Mesothelial cell of epicardium (in vitro differentiated cells): ENCODE measurements around the gene VPS35. TPM values are rescaled to one million over a fixed set of nuclear protein-coding genes. Genes with fewer than 3 reads are reported as not detected.
"Not testable (repeated sequence)": the region's sequence is repeated elsewhere in the genome, so short reads cannot be mapped to it uniquely, and the experiment has no call there.

Experiments used
- DNase-seq, 2 experiments: peaks; one replicate each; pipeline ENCODE4 v3.0.0; 2021; ENCODE audit warnings: low spot score in 2 of 2; ENCODE audit not compliant: unreplicated experiment in 2 of 2
- H3K27ac Mint-ChIP-seq: 2 replicates; pipeline ENCODE4 v1.8.0; 2021; ENCODE audit warnings: mixed read lengths
- H3K27me3 Mint-ChIP-seq: 2 replicates; pipeline ENCODE4 v1.8.0; 2021; ENCODE audit warnings: low read depth, mixed read lengths
- H3K36me3 Mint-ChIP-seq: 2 replicates; pipeline ENCODE4 v1.8.0; 2021; ENCODE audit warnings: mixed read lengths
- H3K4me1 Mint-ChIP-seq: 2 replicates; pipeline ENCODE4 v1.8.0; 2021; ENCODE audit warnings: mixed read lengths
- H3K4me3 Mint-ChIP-seq: 2 replicates; pipeline ENCODE4 v1.8.0; 2021; ENCODE audit warnings: mild to moderate bottlenecking, moderate library complexity, mixed read lengths
- H3K9me3 Mint-ChIP-seq: 2 replicates; pipeline ENCODE4 v1.8.0; 2021; ENCODE audit warnings: mixed read lengths
- CTCF ChIP-seq: fragments of 200-600 bp; sonication (generic); IDR thresholded peaks from one replicate; pipeline ENCODE4 v1.5.0; 2021; ENCODE audit warnings: antibody characterized with exemption; ENCODE audit not compliant: unreplicated experiment
- total RNA-seq: library from RNA; stranded (reverse); gene quantifications from 3 replicates; pipeline ENCODE4 v1.2.1, GENCODE V29; 2021

Gene VPS35
- total RNA-seq, 1 donor from 2014 or later: 115 TPM

DNA sequence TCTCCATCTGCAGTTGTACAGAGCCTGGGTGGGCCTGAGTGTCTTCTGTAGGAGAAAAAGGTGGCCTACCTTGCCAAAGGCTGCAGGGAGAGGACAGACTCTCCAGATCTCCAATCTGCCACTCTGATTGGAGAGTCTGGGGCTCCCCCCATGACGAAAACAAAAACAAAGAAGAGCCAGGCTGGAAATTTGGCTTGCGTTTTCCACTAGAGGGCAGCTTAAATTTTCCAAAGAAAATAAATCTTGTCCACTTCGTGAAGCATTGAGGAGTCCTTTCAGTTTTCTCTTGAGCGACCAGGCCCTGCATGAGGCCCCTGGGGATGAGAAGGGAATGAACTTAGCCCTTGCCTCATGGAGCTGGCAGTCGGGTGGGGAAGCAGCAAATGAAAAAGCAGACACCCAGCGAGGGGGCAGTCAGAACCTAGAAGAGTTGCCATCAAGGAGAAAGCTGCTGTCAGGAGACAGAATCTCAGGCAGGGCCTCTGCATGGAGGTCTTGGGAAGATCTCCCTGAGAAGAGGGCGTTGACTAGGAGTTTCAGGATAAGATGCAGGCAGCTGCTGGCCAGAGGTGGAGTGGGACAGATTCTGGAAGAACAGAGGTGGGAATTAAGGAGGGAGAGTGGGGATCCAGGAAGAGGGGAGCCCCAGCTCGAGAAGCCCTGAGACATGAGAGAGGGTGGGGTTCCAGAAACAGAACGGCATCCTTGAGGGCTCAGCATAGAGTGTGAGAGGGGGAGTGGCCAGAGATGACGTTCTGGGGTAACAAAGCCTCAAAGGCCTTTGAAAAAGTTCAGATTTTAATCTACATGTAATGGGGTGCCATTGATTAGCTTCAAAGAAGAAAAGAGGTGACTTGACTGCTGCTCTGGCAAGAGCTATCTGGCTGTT, 59.4 kb downstream of the VPS35 start:
- TF ChIP-seq CTCF: no peak
- H3K36me3 Mint-ChIP-seq: no peaks in the 10 kb centered on the region
- H3K27ac Mint-ChIP-seq: no peak overlapping the region
- H3K4me1 Mint-ChIP-seq: peaks cover 18% of the 10 kb centered on the region
- no peak for DNase-seq
- no peak overlapping the region for H3K4me3 Mint-ChIP-seq
- peaks cover 7% of the 10 kb centered on the region for H3K27me3 Mint-ChIP-seq
- H3K9me3 Mint-ChIP-seq: no peaks in the 10 kb centered on the region

DNA sequence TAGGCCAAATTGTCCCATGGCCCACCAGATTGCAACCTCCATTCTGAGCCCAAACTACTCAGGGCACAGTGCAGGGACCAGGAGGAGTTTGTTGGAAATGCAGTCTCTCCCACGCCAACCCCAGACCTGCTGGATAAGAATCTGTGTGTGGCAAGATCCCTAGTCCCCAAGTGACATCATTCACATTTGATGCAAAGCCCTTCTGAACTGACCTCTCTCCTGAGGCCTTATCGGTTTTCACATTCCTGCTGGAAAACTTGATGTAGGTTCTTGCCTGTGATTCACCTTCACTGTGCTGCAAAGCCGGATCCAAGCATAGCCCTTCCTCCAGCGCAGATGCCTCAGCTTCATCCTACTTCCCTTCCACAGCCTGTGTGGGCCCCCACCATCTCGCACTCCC, 61.2 kb downstream of the VPS35 start:
- Mint-ChIP-seq H3K4me1 (peaks cover 18% of the 10 kb centered on the region), H3K27me3 (peaks cover 7% of the 10 kb centered on the region), H3K36me3 (no peaks in the 10 kb centered on the region), H3K27ac (no peak overlapping the region), H3K9me3 (no peaks in the 10 kb centered on the region), H3K4me3 (no peak overlapping the region)
- DNase-seq: no peak
- TF ChIP-seq CTCF: no peak

- not testable (repeated sequence) for H3K4me3 Mint-ChIP-seq, H3K27ac Mint-ChIP-seq, DNase-seq, H3K9me3 Mint-ChIP-seq, H3K27me3 Mint-ChIP-seq, H3K36me3 Mint-ChIP-seq
- H3K4me1 Mint-ChIP-seq: peaks cover 10% of the 10 kb centered on the region
Measured at GRCh38 chr16:46626681-46627080, 62.3 kb downstream of the VPS35 start.

GRCh38 chr16:46624862-46625261, 64.1 kb downstream of the VPS35 start:
- not testable (repeated sequence) for H3K36me3 Mint-ChIP-seq, H3K4me3 Mint-ChIP-seq, H3K9me3 Mint-ChIP-seq, H3K27ac Mint-ChIP-seq, DNase-seq, H3K27me3 Mint-ChIP-seq
- peaks cover 16% of the 10 kb centered on the region for H3K4me1 Mint-ChIP-seq

DNA sequence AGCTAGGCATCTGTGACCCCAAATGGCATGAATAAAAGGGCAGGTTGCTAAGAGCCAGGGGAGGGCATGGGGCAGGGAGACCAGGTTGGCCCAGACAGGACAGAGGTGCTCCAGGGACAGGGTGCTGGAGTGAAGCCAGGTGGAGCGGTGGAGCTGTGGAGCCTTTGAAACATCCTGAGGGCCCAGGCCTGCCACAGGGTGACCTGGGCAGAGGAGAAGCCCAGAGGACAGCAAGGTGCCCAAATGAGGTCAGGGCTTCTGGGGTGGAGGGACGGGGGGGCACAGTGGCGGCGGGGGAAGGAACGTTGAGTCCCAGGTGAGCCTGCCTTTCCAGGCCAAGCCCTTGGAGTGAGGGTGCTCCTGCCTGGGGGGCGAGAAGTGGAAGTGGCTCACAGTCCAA, 65.3 kb downstream of the VPS35 start:
- H3K36me3 Mint-ChIP-seq, H3K27me3 Mint-ChIP-seq, H3K27ac Mint-ChIP-seq, H3K9me3 Mint-ChIP-seq, H3K4me1 Mint-ChIP-seq, H3K4me3 Mint-ChIP-seq, DNase-seq: not testable (repeated sequence)

DNA sequence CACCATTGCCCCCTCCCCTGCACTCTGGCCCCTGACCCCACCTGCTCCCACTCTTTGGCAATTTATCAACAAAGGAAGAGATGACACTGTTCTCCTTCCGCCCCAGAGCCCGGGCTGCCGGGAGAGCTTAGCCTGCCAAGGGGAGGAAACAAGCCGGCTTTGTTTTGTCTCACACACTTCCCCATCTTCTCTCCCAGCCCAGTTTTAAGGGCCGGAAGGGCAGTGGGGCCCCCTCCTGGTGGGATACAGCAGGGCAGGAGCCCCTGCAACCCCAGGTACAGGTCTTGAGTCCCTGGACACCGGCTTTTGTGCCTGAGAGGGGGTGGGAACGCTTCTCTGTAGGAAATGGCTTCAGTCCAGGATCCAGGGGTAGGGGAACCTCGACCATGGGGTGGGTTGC, 65.7 kb downstream of the VPS35 start:
- DNase-seq, H3K36me3 Mint-ChIP-seq, H3K9me3 Mint-ChIP-seq, H3K4me1 Mint-ChIP-seq, H3K4me3 Mint-ChIP-seq, H3K27ac Mint-ChIP-seq, H3K27me3 Mint-ChIP-seq: not testable (repeated sequence)

DNA sequence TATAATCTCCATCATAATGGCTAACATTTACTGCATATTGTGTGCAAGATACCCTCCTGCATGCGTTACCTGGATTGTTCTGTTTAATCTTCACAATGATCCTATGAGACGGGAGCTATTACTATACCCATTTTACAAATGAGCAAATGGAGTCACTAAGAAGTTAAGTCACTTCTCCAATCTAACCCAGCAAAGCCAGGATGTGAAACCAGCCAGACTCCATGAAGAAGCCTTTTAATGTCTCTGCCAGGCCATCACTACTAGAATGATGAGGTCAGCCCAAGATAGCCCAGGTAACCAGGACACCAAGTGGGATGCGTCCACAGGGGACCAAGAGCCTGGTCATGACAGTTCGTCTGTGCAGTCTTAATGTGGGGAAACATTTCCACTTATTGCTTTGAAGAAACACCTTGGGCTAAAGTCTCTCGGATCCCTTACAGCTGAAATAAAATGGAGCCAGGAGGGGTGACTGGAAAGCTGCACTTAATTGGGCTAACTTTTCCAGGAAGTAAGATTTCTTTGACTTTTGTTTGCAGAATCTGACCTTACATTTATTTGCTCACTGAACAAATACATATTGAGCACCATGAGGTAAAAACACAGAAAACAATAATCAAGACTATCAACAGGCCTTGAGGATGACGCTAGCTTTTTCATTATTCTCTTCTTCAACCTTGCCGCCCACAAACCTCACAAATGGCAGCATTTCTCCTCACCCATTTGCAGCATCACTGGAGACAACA, 66.9 kb downstream of the VPS35 start:
- H3K4me1 Mint-ChIP-seq: peaks cover 7% of the 10 kb centered on the region
- H3K36me3 Mint-ChIP-seq: no peaks in the 10 kb centered on the region
- H3K9me3 Mint-ChIP-seq: no peaks in the 10 kb centered on the region
- H3K27ac Mint-ChIP-seq: no peak overlapping the region
- DNase-seq: no peak
- H3K4me3 Mint-ChIP-seq: peak overlapping the region; percentile 88
- no peaks in the 10 kb centered on the region for H3K27me3 Mint-ChIP-seq
- TF ChIP-seq CTCF: no peak
